ENCODE data around the gene SSH2. TPM values are rescaled to one million over a fixed set of nuclear protein-coding genes. Genes with fewer than 3 reads are reported as not detected.

The SSH2 gene
- total and polyA plus RNA-seq, 2 of the 13 experiments (the other 11 are each of a cell fraction or from before 2014, with no cell fraction given): 6.0 to 6.4 TPM

DNA sequence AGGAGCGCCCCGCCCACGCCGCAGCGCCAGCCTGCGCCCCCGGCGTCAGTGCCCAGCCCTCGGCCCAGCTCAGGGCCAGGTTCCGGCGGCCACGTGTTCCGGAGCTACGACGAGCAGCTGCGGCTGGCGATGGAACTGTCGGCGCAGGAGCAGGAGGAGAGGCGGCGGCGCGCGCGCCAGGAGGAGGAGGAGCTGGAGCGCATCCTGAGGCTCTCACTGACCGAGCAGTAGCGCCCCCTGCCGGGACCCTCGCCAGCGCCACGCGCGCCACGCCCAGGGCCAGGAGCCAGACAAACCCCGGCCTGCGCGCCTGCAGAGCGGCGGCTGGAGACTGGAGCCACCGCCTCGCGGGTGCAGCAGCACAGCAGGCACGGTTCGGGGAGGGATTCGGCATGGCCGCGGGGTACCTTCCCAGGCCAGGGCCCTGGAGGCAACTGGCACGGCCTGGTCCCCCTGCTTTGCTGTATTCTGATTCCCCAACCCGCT, 316.6 kb downstream of the SSH2 start (continued):
- peak; percentile 77 for TF ChIP-seq SKIL (CRISPR knock-in tag; IDR thresholded peaks at IDR 0.05; ENCODE audit: borderline replicate concordance)
- TF ChIP-seq PRPF4 (IDR thresholded peaks at IDR 0.05; ENCODE audit: low read depth, low read length, poor library complexity, severe bottlenecking): no peak
- peak; percentile 96 for TF ChIP-seq ARNT2 (CRISPR knock-in tag; IDR thresholded peaks at IDR 0.05; ENCODE audit: low read depth)
- peak; percentile 85; the same call in 1 of the 2 replicates for TF ChIP-seq TERF1 (CRISPR knock-in tag; IDR thresholded peaks at IDR 0.05)
- TF ChIP-seq, protein P1, sequence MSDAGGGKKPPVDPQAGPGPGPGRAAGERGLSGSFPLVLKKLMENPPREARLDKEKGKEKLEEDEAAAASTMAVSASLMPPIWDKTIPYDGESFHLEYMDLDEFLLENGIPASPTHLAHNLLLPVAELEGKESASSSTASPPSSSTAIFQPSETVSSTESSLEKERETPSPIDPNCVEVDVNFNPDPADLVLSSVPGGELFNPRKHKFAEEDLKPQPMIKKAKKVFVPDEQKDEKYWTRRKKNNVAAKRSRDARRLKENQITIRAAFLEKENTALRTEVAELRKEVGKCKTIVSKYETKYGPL (CRISPR knock-in tag; IDR thresholded peaks at IDR 0.05): no peak
- peak; percentile 67; the same call in 1 of the 2 replicates for TF ChIP-seq ZNF724P (CRISPR knock-in tag; IDR thresholded peaks at IDR 0.05; ENCODE audit: borderline replicate concordance)
- no peak for TF ChIP-seq RFX1 (IDR thresholded peaks at IDR 0.05)
- no peak for TF ChIP-seq MAFF (IDR thresholded peaks at IDR 0.05; ENCODE audit: low read depth, low read length)
- no peak for TF ChIP-seq MTERF4 (CRISPR knock-in tag; IDR thresholded peaks at IDR 0.05)
- TF ChIP-seq, protein P2, sequence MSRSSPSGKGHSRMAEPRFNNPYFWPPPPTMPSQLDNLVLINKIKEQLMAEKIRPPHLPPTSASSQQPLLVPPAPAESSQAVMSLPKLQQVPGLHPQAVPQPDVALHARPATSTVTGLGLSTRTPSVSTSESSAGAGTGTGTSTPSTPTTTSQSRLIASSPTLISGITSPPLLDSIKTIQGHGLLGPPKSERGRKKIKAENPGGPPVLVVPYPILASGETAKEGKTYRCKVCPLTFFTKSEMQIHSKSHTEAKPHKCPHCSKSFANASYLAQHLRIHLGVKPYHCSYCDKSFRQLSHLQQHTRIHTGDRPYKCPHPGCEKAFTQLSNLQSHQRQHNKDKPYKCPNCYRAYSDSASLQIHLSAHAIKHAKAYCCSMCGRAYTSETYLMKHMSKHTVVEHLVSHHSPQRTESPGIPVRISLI (CRISPR knock-in tag; IDR thresholded peaks at IDR 0.05; ENCODE audit: borderline replicate concordance): no peak
- TF ChIP-seq PAWR (CRISPR knock-in tag; IDR thresholded peaks at IDR 0.05; ENCODE audit: borderline replicate concordance): no peak
- peak; percentile 56; the same call in 1 of the 2 replicates for TF ChIP-seq ZNF225 (CRISPR knock-in tag; IDR thresholded peaks at IDR 0.05)
- no peak for TF ChIP-seq KLF9 (CRISPR knock-in tag; IDR thresholded peaks at IDR 0.05; ENCODE audit: low read depth)
- TF ChIP-seq, protein P3, sequence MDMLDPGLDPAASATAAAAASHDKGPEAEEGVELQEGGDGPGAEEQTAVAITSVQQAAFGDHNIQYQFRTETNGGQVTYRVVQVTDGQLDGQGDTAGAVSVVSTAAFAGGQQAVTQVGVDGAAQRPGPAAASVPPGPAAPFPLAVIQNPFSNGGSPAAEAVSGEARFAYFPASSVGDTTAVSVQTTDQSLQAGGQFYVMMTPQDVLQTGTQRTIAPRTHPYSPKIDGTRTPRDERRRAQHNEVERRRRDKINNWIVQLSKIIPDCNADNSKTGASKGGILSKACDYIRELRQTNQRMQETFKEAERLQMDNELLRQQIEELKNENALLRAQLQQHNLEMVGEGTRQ (IDR thresholded peaks at IDR 0.05; ENCODE audit: low read depth, low read length): no peak
- TF ChIP-seq, protein P3 (CRISPR knock-in tag; IDR thresholded peaks at IDR 0.05; ENCODE audit: borderline replicate concordance): no peak
- TF ChIP-seq XBP1 (CRISPR knock-in tag; IDR thresholded peaks at IDR 0.05): no peak
- TF ChIP-seq ZNF160 (CRISPR knock-in tag; IDR thresholded peaks at IDR 0.05): no peak
- no peak for TF ChIP-seq GTF2F1 (IDR thresholded peaks at IDR 0.05; ENCODE audit: low read length)
- TF ChIP-seq ZBTB7A (CRISPR knock-in tag; IDR thresholded peaks at IDR 0.05): peak; percentile 53; the same call in 1 of the 2 replicates
- TF ChIP-seq STAG1 (CRISPR knock-in tag; IDR thresholded peaks at IDR 0.05): peak; percentile 65
- peak; percentile 94 for TF ChIP-seq TFDP2 (CRISPR knock-in tag; IDR thresholded peaks at IDR 0.05)

All from HepG2 (cell line).